ENCODE data around the gene PTPRC. TPM values are rescaled to one million over a fixed set of nuclear protein-coding genes. Genes with fewer than 3 reads are reported as not detected.

PTPRC gene
- total RNA-seq, 2 experiments from 2014 or later: 421 to 422 TPM

GRCh38 chr1:198648592-198648991 is 9.8 kb downstream of the PTPRC start:
- Mint-ChIP-seq H3K9me3 (no peaks in the 10 kb centered on the region), H3K27ac (peak overlapping the region; percentile 92), H3K4me1 (peaks cover 65% of the 10 kb centered on the region), H3K4me3 (peak overlapping the region; percentile 73), H3K36me3 (peaks cover 76% of the 10 kb centered on the region), H3K27me3 (no peaks in the 10 kb centered on the region)
- DNase-seq: no peak

- H3K27me3 Mint-ChIP-seq: no peaks in the 10 kb centered on the region
- H3K9me3 Mint-ChIP-seq: no peaks in the 10 kb centered on the region
- peaks cover 70% of the 10 kb centered on the region for H3K36me3 Mint-ChIP-seq
- no peak for DNase-seq
- peak overlapping the region; percentile 73 for H3K4me3 Mint-ChIP-seq
- peak overlapping the region; percentile 92 for H3K27ac Mint-ChIP-seq
- H3K4me1 Mint-ChIP-seq: peaks cover 66% of the 10 kb centered on the region
Measured at GRCh38 chr1:198649232-198649967, 10.6 kb downstream of the PTPRC start.

GRCh38 chr1:198649968-198650338 is 11.1 kb downstream of the PTPRC start:
- peak overlapping the region; percentile 73 for H3K4me3 Mint-ChIP-seq
- H3K27me3 Mint-ChIP-seq: no peaks in the 10 kb centered on the region
- peak; percentile 38 for DNase-seq
- no peaks in the 10 kb centered on the region for H3K9me3 Mint-ChIP-seq
- peak overlapping the region; percentile 92 for H3K27ac Mint-ChIP-seq
- peaks cover 63% of the 10 kb centered on the region for H3K4me1 Mint-ChIP-seq
- H3K36me3 Mint-ChIP-seq: peaks cover 67% of the 10 kb centered on the region

- Mint-ChIP-seq H3K4me1 (peaks cover 60% of the 10 kb centered on the region), H3K36me3 (peaks cover 64% of the 10 kb centered on the region), H3K27me3 (no peaks in the 10 kb centered on the region), H3K4me3 (peak overlapping the region; percentile 73), H3K27ac (peak overlapping the region; percentile 92), H3K9me3 (no peaks in the 10 kb centered on the region)
- no peak for DNase-seq
Measured at GRCh38 chr1:198650506-198650905, 11.7 kb downstream of the PTPRC start.

- no peak for DNase-seq
- Mint-ChIP-seq H3K27ac (peak overlapping the region; percentile 84), H3K27me3 (no peaks in the 10 kb centered on the region), H3K4me1 (peaks cover 65% of the 10 kb centered on the region), H3K36me3 (peaks cover 63% of the 10 kb centered on the region), H3K9me3 (no peaks in the 10 kb centered on the region), H3K4me3 (peak overlapping the region; percentile 70)
Measured at GRCh38 chr1:198651650-198652400, 13.0 kb downstream of the PTPRC start.

GRCh38 chr1:198653808-198654413 is 15.1 kb downstream of the PTPRC start:
- no peak for DNase-seq
- Mint-ChIP-seq H3K36me3 (peaks cover 62% of the 10 kb centered on the region), H3K4me3 (peak overlapping the region; percentile 40), H3K27ac (peak overlapping the region; percentile 81), H3K9me3 (no peaks in the 10 kb centered on the region), H3K4me1 (peaks cover 67% of the 10 kb centered on the region), H3K27me3 (no peaks in the 10 kb centered on the region)

GRCh38 chr1:198655459-198656121 is 16.8 kb downstream of the PTPRC start:
- Mint-ChIP-seq H3K36me3 (peaks cover 52% of the 10 kb centered on the region), H3K27me3 (no peaks in the 10 kb centered on the region), H3K27ac (peak overlapping the region; percentile 94), H3K9me3 (no peaks in the 10 kb centered on the region), H3K4me3 (peak overlapping the region; percentile 59), H3K4me1 (peaks cover 63% of the 10 kb centered on the region)
- no peak for DNase-seq

GRCh38 chr1:198656500-198656932 is 17.7 kb downstream of the PTPRC start:
- H3K4me3 Mint-ChIP-seq: peak overlapping the region; percentile 74
- no peaks in the 10 kb centered on the region for H3K27me3 Mint-ChIP-seq
- H3K36me3 Mint-ChIP-seq: peaks cover 49% of the 10 kb centered on the region
- H3K27ac Mint-ChIP-seq: peak overlapping the region; percentile 93
- peaks cover 64% of the 10 kb centered on the region for H3K4me1 Mint-ChIP-seq
- peak; percentile 68 for DNase-seq
- no peaks in the 10 kb centered on the region for H3K9me3 Mint-ChIP-seq

GRCh38 chr1:198657550-198658064 is 18.8 kb downstream of the PTPRC start:
- Mint-ChIP-seq H3K36me3 (peaks cover 45% of the 10 kb centered on the region), H3K4me3 (peak overlapping the region; percentile 73), H3K4me1 (peaks cover 59% of the 10 kb centered on the region), H3K27ac (peak overlapping the region; percentile 98), H3K9me3 (no peaks in the 10 kb centered on the region), H3K27me3 (no peaks in the 10 kb centered on the region)
- no peak for DNase-seq

GRCh38 chr1:198660341-198661261 is 21.8 kb downstream of the PTPRC start:
- H3K4me1 Mint-ChIP-seq: peaks cover 69% of the 10 kb centered on the region
- no peaks in the 10 kb centered on the region for H3K9me3 Mint-ChIP-seq
- peak overlapping the region; percentile 57 for H3K4me3 Mint-ChIP-seq
- peak overlapping the region; percentile 87 for H3K27ac Mint-ChIP-seq
- no peaks in the 10 kb centered on the region for H3K27me3 Mint-ChIP-seq
- DNase-seq: no peak
- peaks cover 59% of the 10 kb centered on the region for H3K36me3 Mint-ChIP-seq

- Mint-ChIP-seq H3K27ac (peak overlapping the region; percentile 88), H3K4me1 (peaks cover 69% of the 10 kb centered on the region), H3K36me3 (peaks cover 64% of the 10 kb centered on the region), H3K27me3 (no peaks in the 10 kb centered on the region), H3K9me3 (no peaks in the 10 kb centered on the region), H3K4me3 (peak overlapping the region; percentile 69)
- no peak for DNase-seq
Measured at GRCh38 chr1:198662821-198663220, 24.0 kb downstream of the PTPRC start.

- H3K36me3 Mint-ChIP-seq: peaks cover 67% of the 10 kb centered on the region
- H3K27ac Mint-ChIP-seq: peak overlapping the region; percentile 95
- peaks cover 71% of the 10 kb centered on the region for H3K4me1 Mint-ChIP-seq
- no peak for DNase-seq
- H3K4me3 Mint-ChIP-seq: peak overlapping the region; percentile 79
- no peaks in the 10 kb centered on the region for H3K27me3 Mint-ChIP-seq
- no peaks in the 10 kb centered on the region for H3K9me3 Mint-ChIP-seq
Measured at GRCh38 chr1:198664068-198664788, 25.4 kb downstream of the PTPRC start.

- H3K27me3 Mint-ChIP-seq: no peaks in the 10 kb centered on the region
- H3K4me1 Mint-ChIP-seq: peaks cover 74% of the 10 kb centered on the region
- H3K4me3 Mint-ChIP-seq: no peak overlapping the region
- DNase-seq: no peak
- peak overlapping the region; percentile 92 for H3K27ac Mint-ChIP-seq
- H3K36me3 Mint-ChIP-seq: peaks cover 72% of the 10 kb centered on the region
- peaks cover 1% of the 10 kb centered on the region for H3K9me3 Mint-ChIP-seq
Measured at GRCh38 chr1:198667186-198667585, 28.3 kb downstream of the PTPRC start.

Data from activated naive CD8-positive, alpha-beta T cell treated with anti-CD3 and anti-CD28 coated beads for 36 hours (primary cell).